B cell (primary cell): ENCODE measurements around the gene HSCB.

Experiments
- CTCF ChIP-seq: fragments of 200-600 bp; IDR thresholded peaks from one replicate; pipeline ENCODE4 v1.8.0; 2022; ENCODE audit warnings: antibody characterized with exemption, mild to moderate bottlenecking
- EZH2 ChIP-seq: IDR thresholded peaks from 2 replicates; pipeline ENCODE4 v1.6.1; 2012; ENCODE audit warnings: borderline replicate concordance, low read depth, mild to moderate bottlenecking, moderate library complexity, low read length; ENCODE audit not compliant: insufficient read depth, poor library complexity, severe bottlenecking

- TF ChIP-seq CTCF: no peak
- TF ChIP-seq EZH2: no peak
Measured at GRCh38 chr22:28759861-28760560, 18.2 kb downstream of the HSCB start.
